Erythroblast (primary cell): ENCODE results near the gene HIGD1A.

ENCODE experiments used
- GATA1 ChIP-seq: IDR thresholded peaks from 2 replicates; pipeline ENCODE4 v1.6.1; 2011; ENCODE audit warnings: low read depth, mild to moderate bottlenecking, control low read depth, low read length, moderate library complexity
- POLR2A ChIP-seq: IDR thresholded peaks from 2 replicates; pipeline ENCODE4 v1.6.1; 2011; ENCODE audit warnings: mild to moderate bottlenecking, low read length

GRCh38 chr3:42743204-42743995, 60.9 kb downstream of the HIGD1A start:
- TF ChIP-seq POLR2A (no peak), GATA1 (no peak)
